Trophoblast cell (in vitro differentiated cells and primary cell): Measurements from ENCODE around the gene NAT8.

Source experiments
- DNase-seq, 2 donors: peaks; one replicate each; pipeline ENCODE4 v3.0.0-alpha.2; 2016
- H2AFZ ChIP-seq: 2 replicates; pipeline ENCODE4 v1.6.1; 2013; ENCODE audit warnings: low read length, moderate library complexity, mild to moderate bottlenecking; ENCODE audit not compliant: insufficient read depth, poor library complexity
- H2AK5ac ChIP-seq: 2 replicates; pipeline ENCODE4 v1.6.1; 2013; ENCODE audit warnings: mild to moderate bottlenecking, low read length
- H2BK120ac ChIP-seq: 2 replicates; pipeline ENCODE4 v1.6.1; 2013; ENCODE audit warnings: low read length, mild to moderate bottlenecking, moderate library complexity; ENCODE audit not compliant: insufficient read depth, poor library complexity
- H2BK12ac ChIP-seq: 2 replicates; pipeline ENCODE4 v1.6.1; 2013; ENCODE audit warnings: mild to moderate bottlenecking, low read length, moderate library complexity
- H2BK5ac ChIP-seq: 2 replicates; pipeline ENCODE4 v1.6.1; 2013; ENCODE audit warnings: low read length, low read depth, moderate library complexity, mild to moderate bottlenecking; ENCODE audit not compliant: poor library complexity
- H3K14ac ChIP-seq: 2 replicates; pipeline ENCODE4 v1.6.1; 2013; ENCODE audit warnings: mild to moderate bottlenecking, low read length
- H3K18ac ChIP-seq: 2 replicates; pipeline ENCODE4 v1.6.1; 2013; ENCODE audit warnings: mild to moderate bottlenecking, low read length
- H3K23ac ChIP-seq: 2 replicates; pipeline ENCODE4 v1.6.1; 2013; ENCODE audit warnings: low read length
- H3K27ac ChIP-seq: 2 replicates; pipeline ENCODE4 v1.5.1; 2013; ENCODE audit warnings: low read depth, mild to moderate bottlenecking, inconsistent platforms, low read length, moderate library complexity
- H3K27me3 ChIP-seq: 2 replicates; pipeline ENCODE4 v1.6.1; 2013; ENCODE audit warnings: inconsistent platforms, mild to moderate bottlenecking, low read length, moderate library complexity; ENCODE audit not compliant: insufficient read depth
- H3K36me3 ChIP-seq, 2 experiments: 1 replicate in 1 of 2; 2 replicates in 1 of 2; pipeline ENCODE4 v1.6.1; 2013; ENCODE audit warnings: low read length in 2 of 2, mild to moderate bottlenecking in 2 of 2, moderate library complexity in 1 of 2; ENCODE audit not compliant: insufficient read depth in 2 of 2, control insufficient read depth in 1 of 2
- H3K4ac ChIP-seq: 2 replicates; pipeline ENCODE4 v1.6.1; 2013; ENCODE audit warnings: low read depth, mild to moderate bottlenecking, low read length, moderate library complexity
- H3K4me1 ChIP-seq, 2 experiments: 1 replicate in 1 of 2; 2 replicates in 1 of 2; pipeline ENCODE4 v1.6.1; 2013; ENCODE audit warnings: low read length in 2 of 2, mild to moderate bottlenecking in 2 of 2, moderate library complexity in 1 of 2; ENCODE audit not compliant: insufficient read depth in 2 of 2, control insufficient read depth in 1 of 2
- H3K4me2 ChIP-seq: 2 replicates; pipeline ENCODE4 v1.6.1; 2013; ENCODE audit warnings: inconsistent platforms, mild to moderate bottlenecking, low read length, moderate library complexity
- H3K4me3 ChIP-seq: 2 replicates; pipeline ENCODE4 v1.5.1; 2013; ENCODE audit warnings: mild to moderate bottlenecking, low read depth, low read length, inconsistent platforms
- H3K79me1 ChIP-seq: one replicate; pipeline ENCODE4 v1.6.1; 2013; ENCODE audit warnings: low read length
- H3K79me2 ChIP-seq: 2 replicates; pipeline ENCODE4 v1.6.1; 2013; ENCODE audit warnings: low read length, mild to moderate bottlenecking; ENCODE audit not compliant: control insufficient read depth, insufficient read depth, poor library complexity
- H3K9ac ChIP-seq: 2 replicates; pipeline ENCODE4 v1.6.1; 2013; ENCODE audit warnings: mild to moderate bottlenecking, low read length
- H3K9me3 ChIP-seq: 2 replicates; pipeline ENCODE4 v1.6.1; 2013; ENCODE audit warnings: low read depth, mild to moderate bottlenecking, control low read depth, inconsistent platforms, low read length; ENCODE audit not compliant: insufficient read depth
- H4K12ac ChIP-seq: 2 replicates; pipeline ENCODE4 v1.6.1; 2013; ENCODE audit warnings: low read depth, mild to moderate bottlenecking, low read length, moderate library complexity
- H4K8ac ChIP-seq: 2 replicates; pipeline ENCODE4 v1.6.1; 2013; ENCODE audit warnings: low read depth, mild to moderate bottlenecking, low read length, moderate library complexity
- H4K91ac ChIP-seq: one replicate; pipeline ENCODE4 v1.6.1; 2013; ENCODE audit warnings: low read depth, mild to moderate bottlenecking, low read length, moderate library complexity
- WGBS: extraction: QIAGEN DNeasy Blood & Tissue Kit; methylation state at CpG from one replicate; pipeline ENCODE4 v1.1.7; 2013; ENCODE audit warnings: missing lambda C conversion rate; ENCODE audit not compliant: insufficient read length, insufficient coverage; ENCODE audit errors: extremely low coverage; 5-methylcytosine and 5-hydroxymethylcytosine counted together

The NAT8 gene

DNA sequence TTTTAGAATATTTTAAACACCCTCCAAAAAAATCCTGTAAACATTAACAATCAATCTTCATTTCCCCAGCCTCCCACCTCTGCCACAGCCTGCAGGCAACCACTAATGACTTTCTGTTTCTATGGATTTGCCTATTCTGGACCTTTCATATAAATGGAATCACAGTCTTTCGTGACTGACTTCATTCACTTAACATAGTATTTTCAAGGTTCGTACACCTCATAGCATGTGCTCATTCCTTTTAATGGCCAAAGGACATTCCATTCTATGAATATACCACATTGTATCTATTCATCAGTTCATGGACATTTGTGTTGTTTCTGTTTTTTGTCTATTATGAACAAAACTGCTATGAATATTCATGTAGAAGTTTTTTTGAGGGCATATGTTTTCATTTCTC, 48.5 kb downstream of the NAT8 start:
- WGBS, result no CpG with 5 or more reads among the region's 2 CpGs
- Histone ChIP-seq H4K12ac (no peak overlapping the region), H4K91ac (no peak overlapping the region), H3K14ac (no peak overlapping the region), H3K4me2 (no peak overlapping the region), H2BK5ac (no peak overlapping the region), H2AFZ (no peak overlapping the region), H2AK5ac (no peak overlapping the region), H2BK120ac (no peak overlapping the region), H3K79me1 (no peaks in the 10 kb centered on the region), H3K4me3 (no peak overlapping the region), H3K36me3 (no peaks in the 10 kb centered on the region), H3K18ac (no peak overlapping the region), H3K9ac (no peak overlapping the region), H3K23ac (no peak overlapping the region), H3K27me3 (no peaks in the 10 kb centered on the region), H3K9me3 (no peaks in the 10 kb centered on the region), H3K4ac (no peak overlapping the region), H2BK12ac (no peak overlapping the region), H4K8ac (no peak overlapping the region), H3K4me1 (no peaks in the 10 kb centered on the region), H3K79me2 (no peaks in the 10 kb centered on the region), H3K27ac (no peak overlapping the region)
- no peak for DNase-seq
